ENCODE measurements around the gene B4GALNT3.

Gene B4GALNT3

DNA sequence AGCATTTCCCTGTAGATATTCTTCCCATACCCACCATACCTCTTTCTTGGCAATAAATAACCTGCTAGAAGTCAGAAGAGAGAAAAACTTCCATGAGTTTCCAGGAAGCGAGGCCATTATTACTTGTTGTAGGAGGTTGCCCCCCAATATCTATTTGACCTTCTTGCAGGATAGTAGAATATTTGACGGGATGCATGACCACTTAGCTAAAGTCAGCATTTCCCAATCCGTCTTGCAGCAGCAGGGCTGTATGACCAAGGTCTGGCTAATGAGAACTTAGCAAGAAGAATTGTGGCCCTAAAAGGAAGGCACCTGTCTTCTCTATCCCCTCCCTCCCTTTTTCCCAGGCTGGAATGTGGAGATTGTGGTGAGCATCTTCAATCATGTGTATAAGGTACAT is 152.0 kb downstream of the B4GALNT3 start:
- TF ChIP-seq, protein P1, sequence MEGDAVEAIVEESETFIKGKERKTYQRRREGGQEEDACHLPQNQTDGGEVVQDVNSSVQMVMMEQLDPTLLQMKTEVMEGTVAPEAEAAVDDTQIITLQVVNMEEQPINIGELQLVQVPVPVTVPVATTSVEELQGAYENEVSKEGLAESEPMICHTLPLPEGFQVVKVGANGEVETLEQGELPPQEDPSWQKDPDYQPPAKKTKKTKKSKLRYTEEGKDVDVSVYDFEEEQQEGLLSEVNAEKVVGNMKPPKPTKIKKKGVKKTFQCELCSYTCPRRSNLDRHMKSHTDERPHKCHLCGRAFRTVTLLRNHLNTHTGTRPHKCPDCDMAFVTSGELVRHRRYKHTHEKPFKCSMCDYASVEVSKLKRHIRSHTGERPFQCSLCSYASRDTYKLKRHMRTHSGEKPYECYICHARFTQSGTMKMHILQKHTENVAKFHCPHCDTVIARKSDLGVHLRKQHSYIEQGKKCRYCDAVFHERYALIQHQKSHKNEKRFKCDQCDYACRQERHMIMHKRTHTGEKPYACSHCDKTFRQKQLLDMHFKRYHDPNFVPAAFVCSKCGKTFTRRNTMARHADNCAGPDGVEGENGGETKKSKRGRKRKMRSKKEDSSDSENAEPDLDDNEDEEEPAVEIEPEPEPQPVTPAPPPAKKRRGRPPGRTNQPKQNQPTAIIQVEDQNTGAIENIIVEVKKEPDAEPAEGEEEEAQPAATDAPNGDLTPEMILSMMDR (IDR thresholded peaks at IDR 0.05; ENCODE audit: borderline replicate concordance, control extremely low read depth, extremely low read depth, insufficient read depth, missing control alignments), result no peak
- DNase-seq (ENCODE audit: low spot score), result no peak
- in situ Hi-C loops (cut with MboI; ENCODE audit: low sequenced_read_pairs, unreplicated experiment), result no loop called here

DNA sequence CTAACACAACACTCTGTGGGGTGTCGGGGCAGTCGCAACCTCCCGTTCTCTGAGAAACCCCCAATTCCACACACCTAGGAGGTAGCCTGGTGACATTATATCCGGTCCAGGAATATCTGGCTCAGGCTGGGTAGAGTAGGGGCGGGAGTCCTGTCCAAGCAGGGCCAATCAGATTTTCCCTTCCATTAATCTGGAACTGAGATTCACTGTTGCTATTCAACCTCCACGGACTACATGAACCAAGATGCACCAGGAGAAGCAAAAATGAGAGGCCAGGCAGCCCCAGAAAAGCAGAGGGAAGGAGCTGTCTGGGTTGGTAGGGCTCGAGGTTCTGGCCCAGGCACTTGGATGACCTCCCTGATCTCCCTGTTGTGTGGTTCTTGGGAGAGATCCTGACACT is 152.6 kb downstream of the B4GALNT3 start:
- DNase-seq (ENCODE audit: low spot score), result no peak
- in situ Hi-C loops (cut with MboI; ENCODE audit: low sequenced_read_pairs, unreplicated experiment), result no loop called here
- TF ChIP-seq, protein P1 (IDR thresholded peaks at IDR 0.05; ENCODE audit: borderline replicate concordance, control extremely low read depth, extremely low read depth, insufficient read depth, missing control alignments), result no peak

DNA sequence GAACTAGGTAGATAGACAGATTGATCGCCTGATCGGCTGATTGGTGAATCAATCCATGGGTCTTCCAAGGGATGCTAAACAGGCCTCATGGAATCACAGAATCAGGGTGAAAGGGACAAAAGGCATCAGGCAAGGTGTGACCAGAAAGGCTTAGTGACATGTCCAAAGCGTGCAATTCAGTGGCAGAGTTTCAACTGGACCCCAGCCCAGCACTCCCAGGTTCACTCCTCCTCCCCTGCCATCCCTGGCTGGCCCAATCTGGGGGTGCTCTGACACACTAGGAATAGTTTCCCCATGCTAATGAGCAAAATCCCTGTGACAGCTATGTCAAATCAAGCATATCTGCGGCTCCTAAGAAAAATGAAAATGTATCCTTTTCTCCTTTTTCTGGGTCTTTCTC is 153.1 kb downstream of the B4GALNT3 start:
- DNase-seq (ENCODE audit: low spot score), result no peak
- in situ Hi-C loops (cut with MboI; ENCODE audit: low sequenced_read_pairs, unreplicated experiment), result no loop called here
- TF ChIP-seq, protein P1 (IDR thresholded peaks at IDR 0.05; ENCODE audit: borderline replicate concordance, control extremely low read depth, extremely low read depth, insufficient read depth, missing control alignments), result no peak
